ENCODE measurements around the gene MBD4. TPM values are rescaled to one million over a fixed set of nuclear protein-coding genes. Genes with fewer than 3 reads are reported as not detected.
"Not testable (repeated sequence)": the region's sequence is repeated elsewhere in the genome, so short reads cannot be mapped to it uniquely, and the experiment has no call there.

MBD4 gene
- total and polyA plus RNA-seq, 10 donors: 40.0 to 72.6 (median 55.2) TPM

DNA sequence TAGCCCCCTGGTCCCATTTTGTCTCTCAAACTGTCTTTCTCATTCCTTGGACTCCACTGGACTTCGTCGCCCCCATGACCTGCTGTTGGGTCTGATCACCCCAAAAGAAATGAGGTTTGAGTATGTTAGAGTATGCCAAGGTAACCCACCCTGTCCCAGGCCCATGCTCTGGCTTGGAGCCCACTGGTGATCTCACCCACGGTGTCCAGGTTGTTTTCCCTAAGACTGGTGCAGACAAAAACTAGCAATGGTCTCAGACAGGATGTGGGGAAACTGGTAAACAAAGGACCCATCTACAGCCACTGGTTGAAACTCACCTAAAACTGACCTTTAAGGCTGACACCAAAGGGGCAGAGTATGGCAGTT is 50.2 kb downstream of the MBD4 start:
- H3K27ac ChIP-seq: peak overlapping the region in 3 of 8 donors; percentile 15 to 56 (median 42)
- WGBS, 5 donors: 80 to 86% (median 83%) methylated on average over 3 of the region's 3 CpGs

DNA sequence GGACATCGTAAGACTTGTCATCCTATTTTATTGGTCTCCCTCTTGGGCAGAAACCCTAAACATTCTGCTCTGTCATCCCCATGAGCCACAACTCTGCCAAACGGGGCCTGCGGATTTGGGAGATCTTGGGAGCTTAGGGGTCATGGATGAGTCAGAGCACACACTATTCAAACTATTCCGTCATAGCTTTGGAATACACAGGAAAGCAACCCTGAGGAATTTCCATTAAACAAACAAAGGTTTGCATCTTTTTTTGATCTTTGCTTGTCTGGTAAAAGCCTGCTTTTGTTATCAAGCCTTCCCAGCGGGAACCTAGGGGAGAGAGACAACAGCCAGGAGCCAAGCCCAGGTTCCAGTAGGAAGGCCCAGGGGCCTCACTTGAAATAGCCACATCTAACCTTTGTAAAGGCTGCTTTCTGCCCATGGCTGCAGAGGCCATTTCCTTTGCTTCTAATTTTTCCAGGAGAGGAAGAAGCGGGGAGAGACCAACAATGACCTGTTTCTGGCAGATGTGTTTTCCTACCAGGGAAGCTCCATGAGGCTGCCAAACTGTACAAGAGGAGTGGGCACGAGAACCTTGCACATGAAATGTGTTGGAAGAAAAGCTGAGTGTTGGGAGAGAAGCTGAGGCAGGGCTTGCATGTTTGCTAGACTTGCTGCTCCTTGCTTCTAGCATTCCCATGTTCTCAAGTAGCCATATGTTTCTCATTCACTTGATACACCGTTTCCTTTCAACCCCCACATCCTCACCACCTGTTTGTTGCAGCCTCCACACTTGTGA is 50.8 kb downstream of the MBD4 start:
- WGBS, 5 donors: 64 to 82% (median 79%) methylated on average over 8 of the region's 8 CpGs
- H3K27me3 ChIP-seq (replicated peaks in 1 of 7); H3K9me3 ChIP-seq; DNase-seq; H3K4me1 ChIP-seq; intact Hi-C loops (cut with DNase I; ENCODE audit: low total_unique reads); H3K4me3 ChIP-seq: not testable (repeated sequence)
- H3K27ac ChIP-seq: peak overlapping the region in 3 of 8 donors; percentile 15 to 56 (median 42)
- H3K36me3 ChIP-seq: peaks cover 0 to 89% (median 61%) of the 10 kb centered on the region in 6 donors

More for the DNA sequence above, 50.2 kb downstream of the MBD4 start:
- H3K4me1 ChIP-seq: peaks cover 0 to 6% (median 0%) of the 10 kb centered on the region in 6 donors
- H3K9me3 ChIP-seq: no peaks in the 10 kb centered on the region
- intact Hi-C loops (cut with DNase I; ENCODE audit: low total_unique reads): no loop called here
- H3K27me3 ChIP-seq (replicated peaks in 1 of 7): no peaks in the 10 kb centered on the region
- H3K36me3 ChIP-seq: peaks cover 0 to 93% (median 62%) of the 10 kb centered on the region in 6 donors
- TF ChIP-seq, protein P1, sequence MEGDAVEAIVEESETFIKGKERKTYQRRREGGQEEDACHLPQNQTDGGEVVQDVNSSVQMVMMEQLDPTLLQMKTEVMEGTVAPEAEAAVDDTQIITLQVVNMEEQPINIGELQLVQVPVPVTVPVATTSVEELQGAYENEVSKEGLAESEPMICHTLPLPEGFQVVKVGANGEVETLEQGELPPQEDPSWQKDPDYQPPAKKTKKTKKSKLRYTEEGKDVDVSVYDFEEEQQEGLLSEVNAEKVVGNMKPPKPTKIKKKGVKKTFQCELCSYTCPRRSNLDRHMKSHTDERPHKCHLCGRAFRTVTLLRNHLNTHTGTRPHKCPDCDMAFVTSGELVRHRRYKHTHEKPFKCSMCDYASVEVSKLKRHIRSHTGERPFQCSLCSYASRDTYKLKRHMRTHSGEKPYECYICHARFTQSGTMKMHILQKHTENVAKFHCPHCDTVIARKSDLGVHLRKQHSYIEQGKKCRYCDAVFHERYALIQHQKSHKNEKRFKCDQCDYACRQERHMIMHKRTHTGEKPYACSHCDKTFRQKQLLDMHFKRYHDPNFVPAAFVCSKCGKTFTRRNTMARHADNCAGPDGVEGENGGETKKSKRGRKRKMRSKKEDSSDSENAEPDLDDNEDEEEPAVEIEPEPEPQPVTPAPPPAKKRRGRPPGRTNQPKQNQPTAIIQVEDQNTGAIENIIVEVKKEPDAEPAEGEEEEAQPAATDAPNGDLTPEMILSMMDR (IDR thresholded peaks at IDR 0.05 in 8 of 11, conservative IDR thresholded peaks at IDR 0.05 in 3 of 11): no peak
- no peak overlapping the region for H3K4me3 ChIP-seq
- DNase-seq: no peak

GRCh38 chr3:129387487-129387886 is 52.3 kb downstream of the MBD4 start:
- H3K27ac ChIP-seq: no peak overlapping the region
- no peaks in the 10 kb centered on the region for H3K27me3 ChIP-seq (replicated peaks in 1 of 7)
- intact Hi-C loops (cut with DNase I; ENCODE audit: low total_unique reads): no loop called here
- H3K4me1 ChIP-seq: peaks cover 0 to 10% (median 0%) of the 10 kb centered on the region in 6 donors
- DNase-seq: no peak
- H3K36me3 ChIP-seq: peaks cover 0 to 74% (median 47%) of the 10 kb centered on the region in 6 donors
- TF ChIP-seq POLR2A (IDR thresholded peaks at IDR 0.05): no peak
- no peak for TF ChIP-seq POLR2AphosphoS5 (IDR thresholded peaks at IDR 0.05)
- TF ChIP-seq, protein P1 (IDR thresholded peaks at IDR 0.05 in 8 of 11, conservative IDR thresholded peaks at IDR 0.05 in 3 of 11): no peak
- no peak overlapping the region for H3K4me3 ChIP-seq
- 92 to 99% (median 96%) methylated on average over 5 of the region's 5 CpGs for WGBS, 5 donors
- H3K9me3 ChIP-seq: no peaks in the 10 kb centered on the region

DNA sequence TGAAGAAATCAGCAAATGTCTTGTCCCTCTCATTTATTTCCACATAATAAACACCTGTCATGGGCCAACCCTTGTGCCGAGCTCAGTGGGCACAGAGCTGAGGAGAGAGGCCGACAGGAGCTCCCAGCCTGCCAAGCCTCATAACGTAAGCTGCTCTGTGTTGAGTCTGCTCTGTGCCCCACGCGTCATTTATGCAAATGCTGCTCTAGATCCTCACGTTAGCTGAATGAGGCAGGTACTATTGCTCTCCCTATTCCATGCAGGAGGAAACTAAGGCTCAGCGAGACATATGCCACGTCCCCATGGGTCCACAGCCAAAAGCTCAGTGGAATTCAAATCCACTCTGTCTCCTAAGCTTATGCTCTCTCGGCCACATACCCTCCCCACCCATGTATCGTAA is 52.8 kb downstream of the MBD4 start:
- Histone ChIP-seq H3K27ac (no peak overlapping the region), H3K4me3 (no peak overlapping the region), H3K36me3 (peaks cover 0 to 69% (median 45%) of the 10 kb centered on the region in 6 donors), H3K9me3 (no peaks in the 10 kb centered on the region), H3K4me1 (peaks cover 0 to 10% (median 0%) of the 10 kb centered on the region in 6 donors), H3K27me3 (replicated peaks in 1 of 7) (no peaks in the 10 kb centered on the region)
- intact Hi-C loops (cut with DNase I; ENCODE audit: low total_unique reads): no loop called here
- TF ChIP-seq, protein P1 (IDR thresholded peaks at IDR 0.05 in 8 of 11, conservative IDR thresholded peaks at IDR 0.05 in 3 of 11): no peak
- TF ChIP-seq POLR2A (IDR thresholded peaks at IDR 0.05) (no peak), POLR2AphosphoS5 (IDR thresholded peaks at IDR 0.05) (no peak)
- DNase-seq: peak; percentile 11
- WGBS, 5 donors: 90 to 97% (median 96%) methylated on average over 10 of the region's 10 CpGs
